NCI-H526 treated with DMSO at 0.1 percent for 48 hours (cell line): ENCODE data around the gene PROCA1.
"Not testable (repeated sequence)": the region's sequence is repeated elsewhere in the genome, so short reads cannot be mapped to it uniquely, and the experiment has no call there.

Experiments used
- DNase-seq: peaks from one replicate; lab custom pipeline; 2025; lab: John Stamatoyannopoulos, UW

PROCA1 gene

DNA sequence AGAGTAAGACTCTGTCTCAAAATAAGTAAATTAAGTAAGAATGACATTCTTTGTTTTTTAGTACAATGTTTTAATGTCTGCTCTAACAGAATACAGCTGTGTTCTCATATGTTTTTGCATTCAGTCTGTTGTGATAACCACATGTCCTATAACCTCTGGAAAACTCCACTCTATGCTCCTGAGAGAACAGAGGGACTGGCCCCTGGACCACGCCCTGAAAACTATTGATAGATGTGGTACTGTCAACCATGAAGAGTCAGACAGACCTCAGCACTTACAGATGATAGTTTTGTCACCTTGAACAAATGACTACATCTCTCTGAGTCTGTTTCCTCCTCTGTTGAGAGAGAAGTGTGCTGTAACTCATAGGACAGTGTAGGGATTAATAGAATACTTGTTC is 41.8 kb downstream of the PROCA1 start:
- DNase-seq, result no peak

DNA sequence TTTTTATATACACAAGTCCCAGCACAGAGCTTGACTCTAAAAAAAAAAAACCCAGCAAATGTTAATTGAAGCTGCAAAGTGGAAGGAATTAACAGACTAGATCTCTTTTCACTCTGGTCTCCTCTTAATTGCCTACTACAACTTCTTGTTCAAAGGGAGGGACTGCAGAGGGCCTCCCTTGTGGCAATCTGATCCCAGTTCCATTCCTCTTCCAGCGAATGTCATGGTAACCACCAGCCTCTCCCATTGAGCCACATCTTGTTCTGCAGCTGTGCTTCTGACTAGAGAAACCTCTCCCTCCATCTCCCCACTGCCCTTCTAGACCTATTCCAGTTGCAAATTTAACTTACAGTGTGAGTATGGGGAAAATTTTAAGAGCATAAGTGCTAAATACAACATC is 43.8 kb downstream of the PROCA1 start:
- DNase-seq, result no peak

GRCh38 chr17:28665994-28666393 is 45.7 kb downstream of the PROCA1 start:
- no peak for DNase-seq

DNA sequence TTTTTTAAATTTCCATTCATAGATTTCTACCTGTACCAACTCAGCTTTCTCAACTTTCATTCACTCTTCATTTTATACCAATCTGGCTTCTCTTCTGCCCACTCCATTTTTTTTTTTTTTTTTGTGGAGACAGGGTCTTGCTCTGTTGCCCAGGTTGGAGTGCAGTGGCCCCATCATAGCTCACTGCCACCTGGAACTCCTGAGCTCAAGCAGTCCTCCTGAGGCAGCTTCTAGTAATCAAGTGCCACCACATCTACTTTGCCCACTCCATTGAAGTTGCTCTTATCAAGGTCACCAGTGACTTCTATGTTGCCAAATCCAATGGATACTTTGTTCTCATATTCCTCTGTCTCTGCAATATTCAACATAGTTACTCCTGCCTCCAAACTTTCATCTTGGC is 48.0 kb downstream of the PROCA1 start:
- no peak for DNase-seq

DNA sequence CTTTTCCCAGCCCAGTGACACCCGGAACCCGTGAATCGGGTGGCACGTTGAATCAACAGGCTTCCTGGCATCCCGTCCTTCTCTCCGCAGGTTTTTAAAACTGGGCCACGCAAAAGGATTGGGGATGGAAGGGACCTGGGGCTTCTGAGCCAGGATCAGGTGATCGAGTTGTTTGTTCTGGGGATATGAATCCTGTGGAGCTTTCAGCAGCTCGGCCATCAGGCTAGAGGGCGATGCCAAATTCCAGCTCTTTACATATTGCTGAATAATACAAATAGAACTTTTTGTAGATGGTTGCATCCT is 49.2 kb downstream of the PROCA1 start:
- no peak for DNase-seq

GRCh38 chr17:28661635-28662526 is 49.8 kb downstream of the PROCA1 start, which contains the start of the genes SDF2 and SUPT6H:
Gene SDF2 (minus strand): TSS chr17:28661906. CDS start chr17:28661876, 30 bp downstream.
Gene SUPT6H (plus strand): TSS chr17:28662205. CDS start chr17:28673402, 11,197 bp downstream.
- DNase-seq, result peak; percentile 89

DNA sequence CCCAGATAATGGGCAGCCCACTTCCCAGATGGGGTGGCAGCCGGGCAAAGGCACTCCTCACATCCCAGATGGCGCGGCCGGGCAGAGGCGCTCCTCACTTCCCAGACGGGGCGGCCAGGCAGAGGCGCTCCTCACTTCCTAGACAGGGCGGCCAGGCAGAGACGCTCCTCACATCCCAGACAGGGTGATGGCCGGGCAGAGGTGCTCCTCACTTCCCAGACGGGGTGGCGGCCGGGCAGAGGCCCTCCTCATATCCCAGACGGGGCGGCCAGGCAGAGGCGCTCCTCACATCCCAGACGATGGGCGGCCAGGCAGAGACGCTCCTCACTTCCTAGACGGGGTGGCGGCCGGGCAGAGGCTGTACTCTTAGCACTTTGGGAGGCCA is 52.2 kb downstream of the PROCA1 start:
- not testable (repeated sequence) for DNase-seq

DNA sequence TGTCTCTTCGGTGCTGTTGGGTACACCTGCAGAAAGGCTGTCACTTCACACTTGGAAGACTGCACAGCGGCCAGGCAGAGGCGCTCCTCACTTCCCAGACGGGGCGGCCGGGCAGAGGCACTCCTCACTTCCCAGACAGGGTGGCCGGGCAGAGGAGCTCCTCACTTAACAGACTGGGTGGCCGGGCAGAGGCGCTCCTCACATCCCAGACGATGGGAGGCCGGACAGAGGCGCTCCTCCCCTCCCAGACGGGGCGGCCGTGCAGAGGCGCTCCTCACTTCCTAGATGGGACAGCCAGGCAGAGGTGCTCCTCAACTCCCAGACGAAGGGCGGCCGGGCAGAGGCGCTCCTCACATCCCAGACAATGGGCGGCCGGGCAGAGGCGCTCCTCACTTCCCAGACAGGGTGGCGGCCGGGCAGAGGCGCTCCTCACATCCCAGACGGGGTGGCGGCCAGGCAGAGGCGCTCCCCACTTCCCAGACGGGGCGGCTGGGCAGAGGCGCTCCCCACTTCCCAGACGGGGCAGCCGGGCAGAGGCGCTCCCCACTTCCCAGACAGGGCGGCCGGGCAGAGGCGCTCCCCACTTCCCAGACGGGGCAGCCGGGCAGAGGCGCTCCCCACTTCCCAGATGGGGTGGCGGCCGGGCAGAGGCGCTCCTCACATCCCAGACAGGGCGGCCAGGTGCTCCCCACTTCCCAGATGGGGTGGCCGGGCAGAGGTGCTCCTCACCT is 52.8 kb downstream of the PROCA1 start:
- DNase-seq, result not testable (repeated sequence)

GRCh38 chr17:28658342-28658741 is 53.3 kb downstream of the PROCA1 start:
- DNase-seq, result not testable (repeated sequence)

DNA sequence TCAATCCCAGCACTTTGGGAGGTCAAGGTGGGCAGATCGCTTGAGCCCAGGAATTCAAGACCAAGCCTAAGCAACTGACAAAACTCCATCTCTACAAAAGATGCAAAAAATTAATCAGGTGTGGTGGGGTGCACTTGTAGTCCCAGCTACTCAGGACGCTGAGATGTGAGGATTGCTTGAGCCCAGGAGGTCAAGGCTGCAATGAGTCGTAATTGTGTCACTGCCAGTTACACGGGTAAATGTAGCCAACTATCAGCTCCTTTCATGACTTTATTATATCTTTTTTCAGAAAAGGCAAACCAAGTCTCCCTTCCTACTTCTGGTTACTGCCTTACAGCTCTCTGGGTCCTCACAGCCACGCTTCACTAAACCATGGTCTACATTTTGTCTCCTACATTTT is 53.9 kb downstream of the PROCA1 start:
- DNase-seq, result no peak

DNA sequence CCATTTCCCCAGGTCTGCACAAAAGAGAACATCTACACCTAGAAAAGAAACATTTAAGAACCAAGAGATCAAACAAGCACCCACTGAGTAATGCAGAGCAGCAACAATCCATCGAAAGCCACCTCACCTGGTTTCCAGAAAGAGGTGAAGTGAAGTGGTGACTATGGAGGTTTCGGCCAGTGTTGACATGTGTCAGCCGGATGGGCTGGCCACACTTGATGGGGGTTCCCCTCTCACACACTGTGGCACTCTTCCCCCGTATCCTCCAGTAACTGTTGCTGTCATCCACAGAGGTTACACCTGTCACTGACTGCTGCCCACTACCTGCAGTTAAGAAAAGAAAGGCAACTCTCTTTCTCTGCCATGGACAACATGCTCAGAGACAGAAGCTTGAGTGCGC is 56.5 kb downstream of the PROCA1 start:
- DNase-seq, result no peak
